Motor neuron (in vitro differentiated cells): ENCODE results near the gene PPP2R5C. TPM values are rescaled to one million over a fixed set of nuclear protein-coding genes. Genes with fewer than 3 reads are reported as not detected.
"Not testable (repeated sequence)": the region's sequence is repeated elsewhere in the genome, so short reads cannot be mapped to it uniquely, and the experiment has no call there.

Source experiments
- ATAC-seq, 8 experiments: fragments of 200-7000 bp; cut with Tn5 transposase; replicated peaks in 6 of 8; 2 replicates each; pipeline ENCODE4 v1.8.0; 2021; ENCODE audit warnings: mild to moderate bottlenecking in 8 of 8, moderate library complexity in 8 of 8
- H3K27ac ChIP-seq, 2 donors: fragments of 250-450 bp; sonication (Bioruptor Pico); 2 replicates each; pipeline ENCODE4 v1.9.0; 2021; ENCODE audit warnings: antibody characterized with exemption in 2 of 2, mild to moderate bottlenecking in 2 of 2, moderate library complexity in 1 of 2
- H3K4me1 ChIP-seq, 2 donors: fragments of 250-450 bp; sonication (Bioruptor Pico); replicated peaks in 1 of 2; 2 replicates each; pipeline ENCODE4 v1.6.1; 2021; ENCODE audit warnings: antibody characterized with exemption in 2 of 2, mild to moderate bottlenecking in 2 of 2, moderate library complexity in 1 of 2
- H3K4me3 ChIP-seq, 5 donors: fragments of 250-450 bp; sonication (Bioruptor Pico); 2 replicates each; pipeline ENCODE4 v1.9.0; 2021; ENCODE audit warnings: antibody characterized with exemption in 5 of 5, mild to moderate bottlenecking in 5 of 5, moderate library complexity in 4 of 5
- WGBS, 10 experiments: fragments of 450-650 bp; shearing (Covaris generic); methylation state at CpG; one replicate each; pipeline ENCODE4 v1.0.0; 2022; 5-methylcytosine and 5-hydroxymethylcytosine counted together
- in situ Hi-C, 9 experiments: fragments of 400-800 bp; cut with MboI; loops; one replicate each; pipeline ENCODE4 v1.15.0; 2021; ENCODE audit warnings: low sequenced_read_pairs in 9 of 9, low pct_unique_long_range_greater_than_20kb in 2 of 9; ENCODE audit not compliant: unreplicated experiment in 9 of 9
- total RNA-seq, 8 experiments: library from RNA; unstranded; fragments of 300-600 nt; gene quantifications; 2 replicates each; pipeline versions ENCODE4 v1.2.3 to v1.2.4, GENCODE V29; 2022

PPP2R5C gene
- total RNA-seq, 8 experiments from 2014 or later: 84.4 to 112 (median 94.7) TPM

GRCh38 chr14:101966742-101967141 is 205.2 kb downstream of the PPP2R5C start:
- ATAC-seq: no peak
- Histone ChIP-seq H3K27ac (no peak overlapping the region), H3K4me1 (peaks cover 3 to 10% of the 10 kb centered on the region in 2 donors), H3K4me3 (peak overlapping the region in 3 of 5 donors; percentile 82 to 94 (median 93))
- in situ Hi-C loops: loop anchor here in 5 of 9 experiments (25.0 kb wide), 1 partner anchor 346 kb away; the partner anchor contains the start of genes MOK (in 5 of the 5) and ZNF839 (in 5 of the 5)
- WGBS, 10 experiments: 24 to 93% (median 67%) methylated on average over 1 to 2 of the region's 2 CpGs; no CpG with 5 or more reads in 2 of the 10 experiments

- 94 to 100% (median 100%) methylated on average over 1 to 4 of the region's 4 CpGs; no CpG with 5 or more reads in 4 of the 10 experiments for WGBS, 10 experiments
- no peak for ATAC-seq
- Histone ChIP-seq H3K4me3 (no peak overlapping the region), H3K4me1 (peaks cover 3 to 12% of the 10 kb centered on the region in 2 donors), H3K27ac (no peak overlapping the region)
- in situ Hi-C loops: loop anchor here in 5 of 9 experiments (25.0 kb wide), 1 partner anchor 344 kb away; the partner anchor contains the start of genes MOK (in 5 of the 5) and ZNF839 (in 5 of the 5)
Observed at GRCh38 chr14:101968186-101968585, 206.7 kb downstream of the PPP2R5C start.

GRCh38 chr14:101969481-101969880 is 208.0 kb downstream of the PPP2R5C start:
- 62 to 93% (median 83%) methylated on average over 1 to 9 of the region's 9 CpGs; no CpG with 5 or more reads in 1 of the 10 experiments for WGBS, 10 experiments
- ATAC-seq: no peak
- H3K27ac ChIP-seq: no peak overlapping the region
- peaks cover 0 to 12% of the 10 kb centered on the region in 2 donors for H3K4me1 ChIP-seq
- in situ Hi-C loops: loop anchor here in 5 of 9 experiments (25.0 kb wide), 1 partner anchor 343 kb away; the partner anchor contains the start of genes MOK (in 5 of the 5) and ZNF839 (in 5 of the 5)
- H3K4me3 ChIP-seq: no peak overlapping the region

GRCh38 chr14:101970830-101971400 is 209.4 kb downstream of the PPP2R5C start:
- peaks cover 0 to 12% of the 10 kb centered on the region in 2 donors for H3K4me1 ChIP-seq
- H3K4me3 ChIP-seq: no peak overlapping the region
- H3K27ac ChIP-seq: no peak overlapping the region
- in situ Hi-C loops: loop anchor here in 5 of 9 experiments (25.0 kb wide), 1 partner anchor 341 kb away; the partner anchor contains the start of genes MOK (in 5 of the 5) and ZNF839 (in 5 of the 5)
- WGBS, 10 experiments: 40 to 100% (median 87%) methylated on average over 1 to 4 of the region's 11 CpGs; no CpG with 5 or more reads in 1 of the 10 experiments
- ATAC-seq: no peak

- H3K27ac ChIP-seq, H3K4me3 ChIP-seq, ATAC-seq, H3K4me1 ChIP-seq: not testable (repeated sequence)
- in situ Hi-C loops: loop anchor here in 5 of 9 experiments (25.0 kb wide), 1 partner anchor 341 kb away; the partner anchor contains the start of genes MOK (in 5 of the 5) and ZNF839 (in 5 of the 5)
- WGBS, 10 experiments: 21 to 100% (median 92%) methylated on average over 1 to 2 of the region's 2 CpGs; no CpG with 5 or more reads in 3 of the 10 experiments
Observed at GRCh38 chr14:101971458-101971857, 209.9 kb downstream of the PPP2R5C start.

GRCh38 chr14:101972126-101972866 is 210.8 kb downstream of the PPP2R5C start:
- Histone ChIP-seq H3K4me1 (peaks cover 0 to 2% of the 10 kb centered on the region in 2 donors), H3K27ac (no peak overlapping the region), H3K4me3 (peak overlapping the region in 1 of 5 donors; percentile 9)
- in situ Hi-C loops: loop anchor here in 5 of 9 experiments (25.0 kb wide), 1 partner anchor 340 kb away; the partner anchor contains the start of genes MOK (in 5 of the 5) and ZNF839 (in 5 of the 5)
- 0 to 88% (median 62%) methylated on average over 4 to 9 of the region's 10 CpGs for WGBS, 10 experiments
- ATAC-seq: peak; percentile 98 to 100 (median 100)

GRCh38 chr14:101973356-101973755 is 211.8 kb downstream of the PPP2R5C start:
- Histone ChIP-seq H3K4me1 (peaks cover 0 to 2% of the 10 kb centered on the region in 2 donors), H3K4me3 (no peak overlapping the region), H3K27ac (no peak overlapping the region)
- WGBS, 10 experiments: 28 to 100% (median 98%) methylated on average over 1 to 7 of the region's 7 CpGs; no CpG with 5 or more reads in 1 of the 10 experiments
- in situ Hi-C loops: loop anchor here in 5 of 9 experiments (25.0 kb wide), 1 partner anchor 339 kb away; the partner anchor contains the start of genes MOK (in 5 of the 5) and ZNF839 (in 5 of the 5)
- ATAC-seq: no peak

- Histone ChIP-seq H3K4me3 (no peak overlapping the region), H3K4me1 (peaks cover 0 to 2% of the 10 kb centered on the region in 2 donors), H3K27ac (no peak overlapping the region)
Observed at GRCh38 chr14:101975231-101975630, 213.7 kb downstream of the PPP2R5C start.

More at GRCh38 chr14:101975231-101975630, 213.7 kb downstream of the PPP2R5C start:
- in situ Hi-C loops: no loop called here
- 45 to 100% (median 93%) methylated on average over 1 to 7 of the region's 7 CpGs; no CpG with 5 or more reads in 1 of the 10 experiments for WGBS, 10 experiments
- ATAC-seq: no peak

Other genes starting within 250 kb of the PPP2R5C start
- 10 to 100 TPM in 1 of 8 experiments, 1 to 10 TPM in 5, under 1 TPM in 2; 0.31 to 19.5 (median 2.9) TPM for gene DIO3, start 200.2 kb upstream of the PPP2R5C start, total RNA-seq
- gene DYNC1H1, start 202.9 kb downstream of the PPP2R5C start, total RNA-seq: 100 to 1,000 TPM; 424 to 616 (median 552) TPM